Measurements from ENCODE around the gene SH3PXD2A. TPM values are rescaled to one million over a fixed set of nuclear protein-coding genes. Genes with fewer than 3 reads are reported as not detected.

SH3PXD2A gene
- total and polyA plus RNA-seq, 7 experiments from 2014 or later = 0.54 to 20.5 (median 9.9) TPM

GRCh38 chr10:103802637-103803353 is 52.6 kb downstream of the SH3PXD2A start:
- DNase-seq (no peak), ATAC-seq (no peak)
- Histone ChIP-seq H3K27me3 (ENCODE audit: control insufficient read depth in 2 of 2, insufficient read depth in 2 of 2, low read length in 2 of 2) (no peaks in the 10 kb centered on the region), H3K9me3 (ENCODE audit: control insufficient read depth in 2 of 3, low read length in 3 of 3) (no peaks in the 10 kb centered on the region), H3K4me1 (ENCODE audit: control insufficient read depth in 2 of 2, insufficient read depth in 2 of 2, low read length in 2 of 2) (peaks cover 9 to 13% of the 10 kb centered on the region in 2 donors), H3K36me3 (ENCODE audit: control insufficient read depth in 2 of 3, insufficient read depth in 3 of 3, low read length in 3 of 3) (no peaks in the 10 kb centered on the region), H3K4me3 (ENCODE audit: low read length) (no peak overlapping the region), H3K27ac (ENCODE audit: low read depth, low read length) (no peak overlapping the region)
- H3K4me1 Mint-ChIP-seq = peaks cover 11 to 37% (median 24%) of the 10 kb centered on the region in 7 donors
- ChIA-PET CTCF (interaction anchor here (0.9 to 1.5 kb wide), 2 partner anchors 11 to 92 kb away, joined by 3 read pairs; no protein-coding TSS in a partner anchor), POLR2A (no interaction called here)
- intact Hi-C loops (cut with micrococcal nuclease) = loop anchor here (5.0 kb wide), 2 partner anchors 35 to 45 kb away; no protein-coding TSS in a partner anchor
- no peaks in the 10 kb centered on the region for H3K9me3 Mint-ChIP-seq
- H3K4me3 Mint-ChIP-seq = no peak overlapping the region
- H3K36me3 Mint-ChIP-seq = peaks cover 0 to 2% (median 0%) of the 10 kb centered on the region in 5 donors
- peaks cover 0 to 2% (median 0%) of the 10 kb centered on the region in 5 donors for H3K27me3 Mint-ChIP-seq
- H3K27ac Mint-ChIP-seq = no peak overlapping the region

DNA sequence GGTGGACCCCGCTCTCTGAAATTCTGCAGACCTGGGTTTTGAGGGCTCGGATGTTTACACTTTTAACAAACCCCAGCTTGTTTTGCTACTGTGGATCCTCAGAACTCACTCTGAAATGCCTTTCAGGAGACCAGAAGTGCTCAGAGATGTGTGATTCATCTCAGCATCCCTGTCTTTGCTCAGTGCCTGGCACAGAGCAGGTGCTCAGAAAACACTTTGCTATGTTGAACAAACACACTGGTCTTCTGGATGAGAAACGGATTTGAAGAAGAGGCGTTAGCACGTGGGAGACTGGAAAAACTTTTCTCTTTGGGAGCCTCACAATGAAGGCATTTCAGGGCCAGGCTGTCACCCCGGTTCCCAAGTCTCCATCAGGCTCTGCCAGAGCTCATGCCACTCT is 53.3 kb downstream of the SH3PXD2A start:
- no peak overlapping the region for H3K27ac ChIP-seq (ENCODE audit: low read depth, low read length)
- H3K4me3 ChIP-seq (ENCODE audit: low read length) = no peak overlapping the region
- DNase-seq (no peak), ATAC-seq (no peak)
- no peaks in the 10 kb centered on the region for H3K9me3 ChIP-seq (ENCODE audit: control insufficient read depth in 2 of 3, low read length in 3 of 3)
- Mint-ChIP-seq H3K36me3 (peaks cover 0 to 2% (median 0%) of the 10 kb centered on the region in 5 donors), H3K9me3 (no peaks in the 10 kb centered on the region), H3K4me3 (no peak overlapping the region), H3K27ac (peak overlapping the region in 1 of 9 donors; percentile 70), H3K27me3 (peaks cover 0 to 4% (median 0%) of the 10 kb centered on the region in 5 donors), H3K4me1 (peaks cover 11 to 39% (median 24%) of the 10 kb centered on the region in 7 donors)
- no peaks in the 10 kb centered on the region for H3K36me3 ChIP-seq (ENCODE audit: control insufficient read depth in 2 of 3, insufficient read depth in 3 of 3, low read length in 3 of 3)
- CTCF ChIA-PET = no interaction called here
- intact Hi-C loops (cut with micrococcal nuclease) = loop anchor here (5.0 kb wide), 2 partner anchors 35 to 45 kb away; no protein-coding TSS in a partner anchor
- peaks cover 9 to 13% of the 10 kb centered on the region in 2 donors for H3K4me1 ChIP-seq (ENCODE audit: control insufficient read depth in 2 of 2, insufficient read depth in 2 of 2, low read length in 2 of 2)
- POLR2A ChIA-PET = no interaction called here
- H3K27me3 ChIP-seq (ENCODE audit: control insufficient read depth in 2 of 2, insufficient read depth in 2 of 2, low read length in 2 of 2) = no peaks in the 10 kb centered on the region

GRCh38 chr10:103800789-103801540 is 54.4 kb downstream of the SH3PXD2A start:
- Mint-ChIP-seq H3K4me3 (peak overlapping the region in 3 of 10 donors; percentile 10 to 63 (median 19)), H3K27me3 (peaks cover 0 to 6% (median 0%) of the 10 kb centered on the region in 5 donors), H3K36me3 (peaks cover 0 to 2% (median 0%) of the 10 kb centered on the region in 5 donors), H3K9me3 (no peaks in the 10 kb centered on the region), H3K27ac (peak overlapping the region in 5 of 9 donors; percentile 4 to 89 (median 67)), H3K4me1 (peaks cover 11 to 39% (median 24%) of the 10 kb centered on the region in 7 donors)
- CTCF ChIA-PET = interaction anchor here (2.1 kb wide), 1 partner anchor 88 kb away, joined by 6 read pairs; no protein-coding TSS in a partner anchor
- ATAC-seq (peak; percentile 82), DNase-seq (peak in 3 of 9 donors; percentile 7 to 66 (median 16))
- Histone ChIP-seq H3K4me1 (ENCODE audit: control insufficient read depth in 2 of 2, insufficient read depth in 2 of 2, low read length in 2 of 2) (peaks cover 9 to 13% of the 10 kb centered on the region in 2 donors), H3K27ac (ENCODE audit: low read depth, low read length) (no peak overlapping the region), H3K27me3 (ENCODE audit: control insufficient read depth in 2 of 2, insufficient read depth in 2 of 2, low read length in 2 of 2) (no peaks in the 10 kb centered on the region), H3K36me3 (ENCODE audit: control insufficient read depth in 2 of 3, insufficient read depth in 3 of 3, low read length in 3 of 3) (no peaks in the 10 kb centered on the region), H3K4me3 (ENCODE audit: low read length) (no peak overlapping the region), H3K9me3 (ENCODE audit: control insufficient read depth in 2 of 3, low read length in 3 of 3) (no peaks in the 10 kb centered on the region)
- intact Hi-C loops (cut with micrococcal nuclease) = loop anchor here (2.0 to 5.0 kb wide), 3 partner anchors 34 to 44 kb away; no protein-coding TSS in a partner anchor
- POLR2A ChIA-PET = interaction anchor here (0.9 kb wide), 1 partner anchor 9 kb away, joined by 3 read pairs; no protein-coding TSS in a partner anchor

DNA sequence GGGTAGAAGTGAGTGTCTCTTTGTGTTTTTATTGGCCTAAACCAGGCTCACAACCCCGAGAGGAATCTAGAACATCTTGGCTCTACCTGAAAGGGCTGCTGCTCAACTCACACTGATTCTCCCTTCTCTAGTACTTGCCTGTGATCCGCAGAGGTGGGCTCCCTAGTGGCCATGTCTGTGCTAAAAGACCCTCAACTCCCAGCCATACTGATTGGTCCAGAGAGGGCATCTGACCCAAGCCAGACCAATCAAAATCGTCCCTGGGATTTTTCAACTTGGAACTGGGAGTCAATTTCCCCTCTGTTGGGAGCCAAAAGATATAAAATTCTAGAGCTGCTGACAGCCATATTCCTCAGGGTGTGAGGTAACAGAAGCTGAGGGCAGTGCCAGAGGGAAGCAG is 55.3 kb downstream of the SH3PXD2A start:
- no peak for ATAC-seq
- Histone ChIP-seq H3K36me3 (ENCODE audit: control insufficient read depth in 2 of 3, insufficient read depth in 3 of 3, low read length in 3 of 3) (no peaks in the 10 kb centered on the region), H3K4me3 (ENCODE audit: low read length) (no peak overlapping the region), H3K4me1 (ENCODE audit: control insufficient read depth in 2 of 2, insufficient read depth in 2 of 2, low read length in 2 of 2) (peaks cover 9 to 13% of the 10 kb centered on the region in 2 donors), H3K27ac (ENCODE audit: low read depth, low read length) (no peak overlapping the region), H3K9me3 (ENCODE audit: control insufficient read depth in 2 of 3, low read length in 3 of 3) (no peaks in the 10 kb centered on the region), H3K27me3 (ENCODE audit: control insufficient read depth in 2 of 2, insufficient read depth in 2 of 2, low read length in 2 of 2) (no peaks in the 10 kb centered on the region)
- Mint-ChIP-seq H3K9me3 (peaks cover 0 to 1% (median 0%) of the 10 kb centered on the region in 11 donors), H3K4me1 (peaks cover 11 to 39% (median 24%) of the 10 kb centered on the region in 7 donors), H3K36me3 (peaks cover 0 to 2% (median 0%) of the 10 kb centered on the region in 5 donors), H3K4me3 (peak overlapping the region in 1 of 10 donors; percentile 63), H3K27ac (peak overlapping the region in 3 of 9 donors; percentile 4 to 84 (median 67)), H3K27me3 (peaks cover 0 to 11% (median 0%) of the 10 kb centered on the region in 5 donors)
- DNase-seq = no peak
- intact Hi-C loops (cut with micrococcal nuclease) = loop anchor here (2.0 to 5.0 kb wide), 3 partner anchors 33 to 45 kb away; no protein-coding TSS in a partner anchor
- ChIA-PET POLR2A (no interaction called here), CTCF (interaction anchor here (2.1 kb wide), 1 partner anchor 87 kb away, joined by 6 read pairs; no protein-coding TSS in a partner anchor)

DNA sequence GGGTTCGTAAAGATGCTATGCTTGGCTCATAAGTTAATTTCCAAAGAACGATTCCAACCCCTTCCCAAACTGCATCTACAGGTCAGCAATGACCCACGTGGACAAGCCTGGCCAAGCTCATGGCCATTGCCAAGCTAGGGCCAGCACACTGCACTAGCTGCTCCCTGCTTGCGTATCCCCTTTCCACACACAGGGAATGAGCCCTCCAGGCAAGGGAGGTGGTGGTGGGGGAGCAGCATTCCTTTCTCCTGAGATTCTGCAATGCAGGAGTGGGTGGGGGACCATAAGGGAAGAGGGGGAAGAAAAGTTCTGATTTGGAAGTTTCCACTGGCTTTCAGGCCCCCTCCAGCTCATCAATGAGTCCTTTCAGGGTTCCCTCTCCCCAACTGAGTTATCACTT is 56.0 kb downstream of the SH3PXD2A start:
- intact Hi-C loops (cut with micrococcal nuclease) = loop anchor here in 1 of 2 donors (10.0 kb wide), 1 partner anchor 55 kb away; the partner anchor contains the start of gene SH3PXD2A
- H3K4me3 Mint-ChIP-seq = no peak overlapping the region
- ChIA-PET POLR2A (no interaction called here), CTCF (interaction anchor here (0.7 kb wide), 1 partner anchor 86 kb away, joined by 3 read pairs; no protein-coding TSS in a partner anchor)
- H3K27ac Mint-ChIP-seq = peak overlapping the region in 1 of 9 donors; percentile 77
- ATAC-seq = no peak
- H3K27me3 ChIP-seq (ENCODE audit: control insufficient read depth in 2 of 2, insufficient read depth in 2 of 2, low read length in 2 of 2) = no peaks in the 10 kb centered on the region
- DNase-seq = no peak
- H3K36me3 Mint-ChIP-seq = peaks cover 0 to 2% (median 0%) of the 10 kb centered on the region in 5 donors
- H3K9me3 Mint-ChIP-seq = peaks cover 0 to 1% (median 0%) of the 10 kb centered on the region in 11 donors
- no peak overlapping the region for H3K4me3 ChIP-seq (ENCODE audit: low read length)
- H3K4me1 Mint-ChIP-seq = peaks cover 11 to 38% (median 21%) of the 10 kb centered on the region in 7 donors
- H3K9me3 ChIP-seq (ENCODE audit: control insufficient read depth in 2 of 3, low read length in 3 of 3) = no peaks in the 10 kb centered on the region
- no peak overlapping the region for H3K27ac ChIP-seq (ENCODE audit: low read depth, low read length)
- H3K36me3 ChIP-seq (ENCODE audit: control insufficient read depth in 2 of 3, insufficient read depth in 3 of 3, low read length in 3 of 3) = no peaks in the 10 kb centered on the region
- peaks cover 0 to 11% (median 0%) of the 10 kb centered on the region in 5 donors for H3K27me3 Mint-ChIP-seq
- H3K4me1 ChIP-seq (ENCODE audit: control insufficient read depth in 2 of 2, insufficient read depth in 2 of 2, low read length in 2 of 2) = peaks cover 9 to 13% of the 10 kb centered on the region in 2 donors

DNA sequence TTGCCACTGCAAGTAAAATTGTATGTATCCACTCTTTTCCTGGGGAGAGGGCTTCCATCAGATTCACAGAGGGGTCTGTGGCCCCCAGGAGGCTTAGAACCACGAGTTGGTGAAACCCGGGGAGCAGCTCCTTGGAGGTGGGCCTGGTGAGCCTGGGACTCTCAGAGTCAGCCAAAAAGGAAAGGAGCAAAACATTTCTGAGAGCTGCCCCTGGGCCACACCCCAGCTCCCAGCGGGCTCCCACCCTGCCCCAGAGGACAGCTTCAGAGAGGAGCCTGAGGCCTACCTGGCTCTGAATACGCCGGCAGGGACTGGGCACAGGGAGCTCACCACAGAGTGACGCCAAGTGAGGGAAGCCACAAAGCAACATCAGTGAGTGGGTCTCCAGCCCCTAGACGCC is 56.9 kb downstream of the SH3PXD2A start:
- no peaks in the 10 kb centered on the region for H3K9me3 ChIP-seq (ENCODE audit: control insufficient read depth in 2 of 3, low read length in 3 of 3)
- no peaks in the 10 kb centered on the region for H3K27me3 ChIP-seq (ENCODE audit: control insufficient read depth in 2 of 2, insufficient read depth in 2 of 2, low read length in 2 of 2)
- H3K27ac ChIP-seq (ENCODE audit: low read depth, low read length) = no peak overlapping the region
- DNase-seq = no peak
- no peak overlapping the region for H3K4me3 Mint-ChIP-seq
- peaks cover 0 to 2% (median 0%) of the 10 kb centered on the region in 5 donors for H3K36me3 Mint-ChIP-seq
- peaks cover 0 to 1% (median 0%) of the 10 kb centered on the region in 11 donors for H3K9me3 Mint-ChIP-seq
- H3K4me3 ChIP-seq (ENCODE audit: low read length) = no peak overlapping the region
- H3K36me3 ChIP-seq (ENCODE audit: control insufficient read depth in 2 of 3, insufficient read depth in 3 of 3, low read length in 3 of 3) = no peaks in the 10 kb centered on the region
- ChIA-PET POLR2A (interaction anchor here (1.5 kb wide), 1 partner anchor 16 kb away, joined by 3 read pairs; no protein-coding TSS in a partner anchor), CTCF (interaction anchor here (1.9 kb wide), 1 partner anchor 35 kb away, joined by 5 read pairs; no protein-coding TSS in a partner anchor)
- H3K27ac Mint-ChIP-seq = no peak overlapping the region
- peaks cover 0 to 15% (median 0%) of the 10 kb centered on the region in 5 donors for H3K27me3 Mint-ChIP-seq
- intact Hi-C loops (cut with micrococcal nuclease) = loop anchor here in 1 of 2 donors (10.0 kb wide), 1 partner anchor 56 kb away; the partner anchor contains the start of gene SH3PXD2A
- H3K4me1 ChIP-seq (ENCODE audit: control insufficient read depth in 2 of 2, insufficient read depth in 2 of 2, low read length in 2 of 2) = peaks cover 3 to 13% of the 10 kb centered on the region in 2 donors
- ATAC-seq = no peak
- H3K4me1 Mint-ChIP-seq = peaks cover 5 to 31% (median 13%) of the 10 kb centered on the region in 7 donors
